GM12878 (cell line): ENCODE results near the gene ADGRD2. TPM values are rescaled to one million over a fixed set of nuclear protein-coding genes. Genes with fewer than 3 reads are reported as not detected.

ENCODE experiments used
- ATAC-seq: fragments of 200-7000 bp; cut with Tn5 transposase; 3 replicates; pipeline ENCODE4 v1.9.1; 2020; ENCODE audit warnings: mild to moderate bottlenecking, moderate library complexity
- BruUV-seq: library from RNA; stranded (reverse); fragments of 400-500 nt; replicated peaks from 2 replicates; lab custom pipeline; 2021; lab: Mats Ljungman, UMichigan
- CTCF ChIA-PET: fragments of 300-600 bp; sonication (Branson Sonifier 250); formaldehyde crosslinking; extraction: SDS; loops from one replicate; lab custom pipeline; 2021; ENCODE audit warnings: inconsistent platforms; lab: Yijun Ruan, JAX
- POLR2A ChIA-PET: fragments of 350-600 bp; formaldehyde crosslinking; extraction: SDS; loops from one replicate; lab custom pipeline; 2021; ENCODE audit warnings: inconsistent platforms; lab: Charles Lee
- RAD21 ChIA-PET: fragments of 300-600 bp; sonication (Branson Sonifier 250); formaldehyde crosslinking; loops from one replicate; lab custom pipeline; 2023; ENCODE audit warnings: antibody characterized with exemption; ENCODE audit not compliant: unreplicated experiment; lab: Charles Lee
- SMC1A ChIA-PET: fragments of 300-600 bp; sonication (Branson Sonifier 250); formaldehyde crosslinking; loops from one replicate; lab custom pipeline; 2023; ENCODE audit not compliant: unreplicated experiment, uncharacterized antibody; lab: Charles Lee
- DNase-seq: peaks from one replicate; pipeline ENCODE4 v3.0.0-alpha.2; 2011; ENCODE audit warnings: low read depth, low spot score
- FAIRE-seq: peaks from 3 replicates; lab custom pipeline; 2011; peaks lifted over from hg19 to GRCh38; lab: Jason Lieb, UNC
- H2AFZ ChIP-seq: 2 replicates; pipeline ENCODE4 v1.6.0; 2011; ENCODE audit warnings: low read depth, low read length, control low read depth; ENCODE audit not compliant: control insufficient read depth
- H3K27ac ChIP-seq: 2 replicates; pipeline ENCODE4 v1.5.1; 2011; ENCODE audit warnings: control low read depth; ENCODE audit not compliant: control insufficient read depth, insufficient read depth
- H3K27me3 ChIP-seq, 2 experiments: replicated peaks in 1 of 2; 2 replicates each; pipeline versions ENCODE4 v1.6.0 to v1.6.1; 2011; ENCODE audit warnings: low read length in 1 of 2; ENCODE audit not compliant: control insufficient read depth in 2 of 2, insufficient read depth in 2 of 2
- H3K36me3 ChIP-seq, 2 experiments: 2 replicates each; pipeline ENCODE4 v1.5.1; 2011; ENCODE audit warnings: low read length in 1 of 2; ENCODE audit not compliant: control insufficient read depth in 2 of 2, insufficient read depth in 2 of 2
- H3K4me1 ChIP-seq: 2 replicates; pipeline ENCODE4 v1.6.1; 2011; ENCODE audit warnings: mild to moderate bottlenecking, low read length, moderate library complexity, mixed read lengths; ENCODE audit not compliant: control insufficient read depth, insufficient read depth
- H3K4me2 ChIP-seq: 2 replicates; pipeline ENCODE4 v1.6.0; 2011; ENCODE audit warnings: control low read depth; ENCODE audit not compliant: control insufficient read depth, insufficient read depth
- H3K4me3 ChIP-seq: fragments of 200-600 bp; sonication (generic); 2 replicates; pipeline ENCODE4 v1.5.1; 2016
- H3K79me2 ChIP-seq: 2 replicates; pipeline ENCODE4 v1.6.0; 2011; ENCODE audit warnings: low read length; ENCODE audit not compliant: control insufficient read depth, insufficient read depth
- H3K9ac ChIP-seq: 2 replicates; pipeline ENCODE4 v1.8.0; 2011; ENCODE audit warnings: low read length, control low read depth, mixed read lengths; ENCODE audit not compliant: control insufficient read depth, insufficient read depth
- H3K9me3 ChIP-seq: replicated peaks from 3 replicates; pipeline ENCODE4 v1.5.1; 2011; ENCODE audit warnings: mild to moderate bottlenecking, low read length; ENCODE audit not compliant: control insufficient read depth, insufficient read depth
- H4K20me1 ChIP-seq: 2 replicates; pipeline ENCODE4 v1.6.0; 2011; ENCODE audit not compliant: control insufficient read depth, insufficient read depth
- BHLHE40 ChIP-seq, 2 experiments: fragments of 450-650 bp in 1 of 2; IDR thresholded peaks; 2 replicates each; pipeline ENCODE4 v1.6.1; 2011 to 2017; ENCODE audit warnings: low read depth in 2 of 2, borderline replicate concordance in 1 of 2, improper control_type of control experiment in 1 of 2, low read length in 1 of 2, mild to moderate bottlenecking in 1 of 2
- CEBPB ChIP-seq, 2 experiments: fragments of 150-350 bp in 1 of 2; IDR thresholded peaks; 2 replicates each; pipeline ENCODE4 v1.6.1; 2012 to 2014; ENCODE audit warnings: low read depth in 2 of 2, low read length in 2 of 2, borderline replicate concordance in 1 of 2, inconsistent platforms in 1 of 2
- CHD1 ChIP-seq: IDR thresholded peaks from 2 replicates; pipeline ENCODE4 v1.6.1; 2012; ENCODE audit warnings: low read depth, low read length, improper control_type of control experiment
- CHD2 ChIP-seq: IDR thresholded peaks from 2 replicates; pipeline ENCODE4 v1.6.1; 2011; ENCODE audit warnings: low read depth, low read length, improper control_type of control experiment, borderline replicate concordance
- HDAC6 ChIP-seq: fragments of 200-600 bp; sonication (generic); IDR thresholded peaks from one replicate; pipeline ENCODE4 v1.8.0; 2017; ENCODE audit warnings: antibody characterized with exemption; ENCODE audit not compliant: unreplicated experiment
- IKZF1 ChIP-seq: fragments of 450-650 bp; conservative IDR thresholded peaks from 2 replicates; pipeline ENCODE4 v1.6.1; 2017; ENCODE audit warnings: antibody characterized with exemption, mild to moderate bottlenecking
- RUNX3 ChIP-seq: IDR thresholded peaks from 2 replicates; pipeline ENCODE4 v1.6.1; 2012; ENCODE audit warnings: low read length, inconsistent platforms
- SIN3A ChIP-seq: IDR thresholded peaks from 2 replicates; pipeline ENCODE4 v1.6.1; 2012; ENCODE audit warnings: low read depth, low read length, improper control_type of control experiment
- SIX5 ChIP-seq: IDR thresholded peaks from 2 replicates; pipeline ENCODE4 v1.6.1; 2011; ENCODE audit warnings: mild to moderate bottlenecking, low read depth, low read length, moderate library complexity; ENCODE audit not compliant: severe bottlenecking
- WGBS: methylation state at CpG from one replicate; pipeline ENCODE4 v1.1.6; 2016; ENCODE audit warnings: low lambda C conversion rate; ENCODE audit not compliant: insufficient replicate concordance, insufficient coverage; ENCODE audit errors: missing lambda C conversion rate; 5-methylcytosine and 5-hydroxymethylcytosine counted together
- in situ Hi-C: fragments of 300-500 bp; cut with MboI; formaldehyde crosslinking; loops from 9 replicates; pipeline ENCODE4 v1.14.3; 2018; ENCODE audit warnings: mixed read lengths
- intact Hi-C: fragments of 100-400 bp; cut with micrococcal nuclease; formaldehyde crosslinking; loops from one replicate; pipeline ENCODE4 v1.14.2; 2022; ENCODE audit not compliant: unreplicated experiment
- polyA plus RNA-seq, 11 experiments: library from polyadenylated mRNA; depleted of rRNA in 4 of 11; unstranded in 6 of 11; stranded (reverse) in 5 of 11; fragments of >200 nt; fragmentation: Nextera tagmentation in 4 of 11; fragmentation: Illumina TruSeq in 1 of 11; extraction: Ambion mirVana in 4 of 11; extraction: Trizol in 1 of 11; gene quantifications; 1 replicate in 1 of 11; 2 replicates in 10 of 11; pipeline versions ENCODE4 v1.2.1 to v1.2.3, GENCODE V29; 2011 to 2016; ENCODE audit warnings: inconsistent platforms in 2 of 11, missing spikeins in 2 of 11, low read depth in 1 of 11
- total RNA-seq, 4 experiments: library from RNA; depleted of rRNA in 3 of 4; stranded (reverse); fragments of >200 nt in 3 of 4; fragmentation: Illumina TruSeq in 1 of 4; extraction: Trizol in 1 of 4; gene quantifications; 2 replicates each; pipeline versions ENCODE4 v1.2.1 to v1.2.3, GENCODE V29; 2013 to 2021
- TF ChIP-seq, protein P1 (sequence below): IDR thresholded peaks from 2 replicates; pipeline ENCODE4 v1.6.1; 2012; ENCODE audit warnings: low read length, inconsistent platforms
- TF ChIP-seq, protein P2 (sequence below): fragments of 450-650 bp; conservative IDR thresholded peaks from 2 replicates; pipeline ENCODE4 v1.6.1; 2017; ENCODE audit warnings: mild to moderate bottlenecking, moderate library complexity
- TF ChIP-seq, protein P3 (sequence below): IDR thresholded peaks from 2 replicates; pipeline ENCODE4 v1.6.1; 2011; ENCODE audit warnings: low read depth, mild to moderate bottlenecking, low read length, moderate library complexity, borderline replicate concordance; ENCODE audit errors: extremely low read depth

The ADGRD2 gene
- total and polyA plus RNA-seq, 10 of the 15 experiments (the other 5 are each of a cell fraction or from before 2014, with no cell fraction given): not detected

DNA sequence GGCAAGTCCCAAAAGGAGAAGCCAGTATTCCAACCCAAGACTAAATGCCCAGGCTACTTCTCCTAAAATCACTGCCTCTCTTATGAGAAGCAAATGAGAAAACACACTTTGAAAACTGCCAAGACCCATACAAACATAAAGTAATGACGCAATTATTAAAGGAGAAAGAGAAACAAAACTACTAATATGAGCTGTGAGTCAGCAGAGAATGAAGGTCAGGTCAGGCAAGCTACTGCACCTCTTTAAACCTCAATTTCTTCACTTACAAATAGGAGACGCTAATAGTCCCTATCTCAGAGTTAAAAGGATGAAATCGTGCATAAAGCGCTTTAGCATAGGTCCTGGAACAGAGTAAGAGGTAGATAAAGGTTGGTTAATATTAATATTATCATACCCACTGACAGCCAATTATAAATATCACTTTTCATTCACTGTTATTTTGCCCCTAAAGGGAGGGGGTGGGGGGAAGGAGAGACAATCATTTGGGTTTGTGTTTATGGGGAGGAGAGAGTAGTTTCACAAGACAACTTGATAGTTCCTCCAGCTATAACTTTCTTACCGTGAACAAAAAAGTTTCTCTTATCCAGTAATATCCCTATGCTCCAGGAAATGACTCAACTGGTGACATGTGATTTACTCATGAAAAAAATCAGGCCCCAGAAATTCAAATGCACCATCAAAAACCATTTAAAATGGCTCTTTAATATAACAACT lies 38.6 kb upstream of the ADGRD2 start:
- ATAC-seq (no peak), FAIRE-seq (no peak), DNase-seq (no peak)
- H3K4me1 ChIP-seq: no peaks in the 10 kb centered on the region
- H3K4me2 ChIP-seq: no peak overlapping the region
- no peak overlapping the region for H3K4me3 ChIP-seq
- H3K9ac ChIP-seq: no peak overlapping the region
- H2AFZ ChIP-seq: no peak overlapping the region
- 77% methylated on average over 5 of the region's 5 CpGs for WGBS
- ChIA-PET RAD21 (no interaction called here), SMC1A (interaction anchor here (1.1 to 1.4 kb wide), 2 partner anchors 14 to 17 kb away, joined by 4 to 6 read pairs; no protein-coding TSS in a partner anchor), POLR2A (no interaction called here), CTCF (interaction anchor here (0.5 to 1.6 kb wide), 5 partner anchors 8 to 566 kb away, joined by 3 to 6 read pairs (median 3); no protein-coding TSS in a partner anchor)
- in situ Hi-C loops (no loop called here), intact Hi-C loops (no loop called here)
- no peaks in the 10 kb centered on the region for H3K27me3 ChIP-seq
- peaks cover 1 to 9% of the 10 kb centered on the region in 2 experiments; a peak in 3 of 4 replicates for H3K36me3 ChIP-seq
- no peaks in the 10 kb centered on the region for H4K20me1 ChIP-seq
- TF ChIP-seq, protein P1, sequence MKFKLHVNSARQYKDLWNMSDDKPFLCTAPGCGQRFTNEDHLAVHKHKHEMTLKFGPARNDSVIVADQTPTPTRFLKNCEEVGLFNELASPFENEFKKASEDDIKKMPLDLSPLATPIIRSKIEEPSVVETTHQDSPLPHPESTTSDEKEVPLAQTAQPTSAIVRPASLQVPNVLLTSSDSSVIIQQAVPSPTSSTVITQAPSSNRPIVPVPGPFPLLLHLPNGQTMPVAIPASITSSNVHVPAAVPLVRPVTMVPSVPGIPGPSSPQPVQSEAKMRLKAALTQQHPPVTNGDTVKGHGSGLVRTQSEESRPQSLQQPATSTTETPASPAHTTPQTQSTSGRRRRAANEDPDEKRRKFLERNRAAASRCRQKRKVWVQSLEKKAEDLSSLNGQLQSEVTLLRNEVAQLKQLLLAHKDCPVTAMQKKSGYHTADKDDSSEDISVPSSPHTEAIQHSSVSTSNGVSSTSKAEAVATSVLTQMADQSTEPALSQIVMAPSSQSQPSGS: no peak
- H3K79me2 ChIP-seq: peaks cover 19% of the 10 kb centered on the region
- no peak overlapping the region for H3K27ac ChIP-seq
- H3K9me3 ChIP-seq: 0 out of 3 replicates have a peak, but pooled peaks cover 3% of the 10 kb centered on the region
- BruUV-seq: TSS peak; percentile 8

DNA sequence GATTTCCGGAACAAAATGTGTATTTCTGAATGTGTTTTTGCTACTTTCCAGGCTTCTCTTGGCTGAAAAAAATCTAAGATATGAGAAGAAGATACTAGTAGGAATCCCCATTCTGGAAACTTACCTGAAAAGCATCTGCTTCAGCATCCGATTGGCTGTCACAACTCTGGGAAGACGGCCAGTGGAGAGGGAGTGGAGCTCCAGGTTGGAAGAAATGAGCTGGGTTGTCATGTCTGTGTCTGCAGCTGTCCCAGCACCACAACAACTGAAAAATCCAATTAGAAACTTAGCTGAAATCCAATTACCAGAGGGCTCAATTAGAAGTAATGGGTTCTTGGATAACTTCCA lies 38.0 kb upstream of the ADGRD2 start:
- ATAC-seq (no peak), DNase-seq (no peak), FAIRE-seq (no peak)
- Histone ChIP-seq H3K79me2 (peaks cover 19% of the 10 kb centered on the region), H3K4me1 (no peaks in the 10 kb centered on the region), H2AFZ (no peak overlapping the region), H3K27ac (no peak overlapping the region), H3K9me3 (0 out of 3 replicates have a peak, but pooled peaks cover 3% of the 10 kb centered on the region), H3K4me3 (no peak overlapping the region), H3K9ac (no peak overlapping the region), H3K27me3 (no peaks in the 10 kb centered on the region), H3K4me2 (no peak overlapping the region), H4K20me1 (no peaks in the 10 kb centered on the region), H3K36me3 (peaks cover 1 to 9% of the 10 kb centered on the region in 2 experiments; a peak in 3 of 4 replicates)
- BruUV-seq: no TSS peak
- intact Hi-C loops: no loop called here
- POLR2A ChIA-PET: no interaction called here
- WGBS: 98% methylated on average over 3 of the region's 3 CpGs
- SMC1A ChIA-PET: interaction anchor here (1.1 to 1.4 kb wide), 2 partner anchors 14 to 18 kb away, joined by 4 to 6 read pairs; no protein-coding TSS in a partner anchor
- in situ Hi-C loops: no loop called here
- RAD21 ChIA-PET: no interaction called here
- CTCF ChIA-PET: interaction anchor here (1.1 to 1.6 kb wide), 3 partner anchors 8 to 124 kb away, joined by 3 to 6 read pairs (median 3); no protein-coding TSS in a partner anchor
- TF ChIP-seq SIX5: no peak
- TF ChIP-seq HDAC6: no peak
- TF ChIP-seq CHD2: no peak
- no peak for TF ChIP-seq IKZF1
- no peak for TF ChIP-seq CEBPB (IDR thresholded peaks at IDR 0.05; ENCODE audit: borderline replicate concordance in 1 of 2, low read depth in 2 of 2, low read length in 2 of 2)
- TF ChIP-seq RUNX3: no peak
- TF ChIP-seq, protein P2, sequence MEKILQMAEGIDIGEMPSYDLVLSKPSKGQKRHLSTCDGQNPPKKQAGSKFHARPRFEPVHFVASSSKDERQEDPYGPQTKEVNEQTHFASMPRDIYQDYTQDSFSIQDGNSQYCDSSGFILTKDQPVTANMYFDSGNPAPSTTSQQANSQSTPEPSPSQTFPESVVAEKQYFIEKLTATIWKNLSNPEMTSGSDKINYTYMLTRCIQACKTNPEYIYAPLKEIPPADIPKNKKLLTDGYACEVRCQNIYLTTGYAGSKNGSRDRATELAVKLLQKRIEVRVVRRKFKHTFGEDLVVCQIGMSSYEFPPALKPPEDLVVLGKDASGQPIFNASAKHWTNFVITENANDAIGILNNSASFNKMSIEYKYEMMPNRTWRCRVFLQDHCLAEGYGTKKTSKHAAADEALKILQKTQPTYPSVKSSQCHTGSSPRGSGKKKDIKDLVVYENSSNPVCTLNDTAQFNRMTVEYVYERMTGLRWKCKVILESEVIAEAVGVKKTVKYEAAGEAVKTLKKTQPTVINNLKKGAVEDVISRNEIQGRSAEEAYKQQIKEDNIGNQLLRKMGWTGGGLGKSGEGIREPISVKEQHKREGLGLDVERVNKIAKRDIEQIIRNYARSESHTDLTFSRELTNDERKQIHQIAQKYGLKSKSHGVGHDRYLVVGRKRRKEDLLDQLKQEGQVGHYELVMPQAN: no peak
- TF ChIP-seq, protein P3, sequence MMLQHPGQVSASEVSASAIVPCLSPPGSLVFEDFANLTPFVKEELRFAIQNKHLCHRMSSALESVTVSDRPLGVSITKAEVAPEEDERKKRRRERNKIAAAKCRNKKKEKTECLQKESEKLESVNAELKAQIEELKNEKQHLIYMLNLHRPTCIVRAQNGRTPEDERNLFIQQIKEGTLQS: no peak
- no peak for TF ChIP-seq SIN3A
- TF ChIP-seq CHD1: no peak
- TF ChIP-seq BHLHE40 (IDR thresholded peaks at IDR 0.05; ENCODE audit: borderline replicate concordance in 1 of 2, low read depth in 2 of 2, low read length in 1 of 2): no peak
